Left ventricle myocardium superior (tissue), 1 donor: ENCODE results near the gene WFDC9. TPM values are rescaled to one million over a fixed set of nuclear protein-coding genes. Genes with fewer than 3 reads are reported as not detected.
"Not testable (repeated sequence)": the region's sequence is repeated elsewhere in the genome, so short reads cannot be mapped to it uniquely, and the experiment has no call there.

Experiments used
- ATAC-seq: fragments of 200-7000 bp; cut with Tn5 transposase; one replicate; pipeline ENCODE4 v1.9.1; 2020; ENCODE audit warnings: mild to moderate bottlenecking, moderate library complexity
- DNase-seq: peaks from one replicate; pipeline ENCODE4 v3.0.0-alpha.2; 2020
- intact Hi-C: fragments of 100-400 bp; cut with micrococcal nuclease; formaldehyde crosslinking; loops from one replicate; pipeline ENCODE4 v1.11.0; 2022
- total RNA-seq: library from RNA; stranded (reverse); fragmentation: NEBNext Ultra II Directional; extraction: Animal tissue kit (Norgen Biotek cat#: 25700); gene quantifications from one replicate; pipeline ENCODE4 v1.2.1, GENCODE V29; 2021
- donor health status: DM: no; HTN: yes; CAD: no; lungs with severe emphysema.

The WFDC9 gene
- total RNA-seq, 1 donor from 2014 or later, result not detected

DNA sequence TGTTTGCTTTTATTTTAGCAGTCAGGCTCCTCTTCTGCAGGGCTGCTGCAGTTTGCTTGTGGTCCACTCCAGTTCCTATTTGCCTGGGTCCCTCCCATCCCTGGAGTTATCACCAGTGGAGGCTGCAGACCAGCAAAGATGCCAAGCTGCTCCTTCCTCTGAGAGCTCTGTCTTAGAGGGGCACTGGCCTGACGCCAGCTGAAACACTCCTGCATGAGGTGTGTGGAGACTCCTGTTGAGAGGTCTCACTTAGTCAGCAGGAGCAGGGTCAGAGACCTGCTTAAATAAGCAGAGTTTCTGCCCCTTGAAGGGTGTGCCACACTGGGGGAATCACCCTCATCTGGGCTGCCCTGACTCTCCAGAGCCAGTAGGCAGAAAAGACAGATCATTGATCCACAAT is 35.8 kb downstream of the WFDC9 start:
- ATAC-seq (no peak), DNase-seq (no peak)
- intact Hi-C loops, result no loop called here

GRCh38 chr20:45593498-45593897 is 37.6 kb downstream of the WFDC9 start:
- DNase-seq (no peak), ATAC-seq (no peak)
- intact Hi-C loops, result no loop called here

GRCh38 chr20:45592574-45593189 is 38.4 kb downstream of the WFDC9 start:
- intact Hi-C loops, result no loop called here

DNA sequence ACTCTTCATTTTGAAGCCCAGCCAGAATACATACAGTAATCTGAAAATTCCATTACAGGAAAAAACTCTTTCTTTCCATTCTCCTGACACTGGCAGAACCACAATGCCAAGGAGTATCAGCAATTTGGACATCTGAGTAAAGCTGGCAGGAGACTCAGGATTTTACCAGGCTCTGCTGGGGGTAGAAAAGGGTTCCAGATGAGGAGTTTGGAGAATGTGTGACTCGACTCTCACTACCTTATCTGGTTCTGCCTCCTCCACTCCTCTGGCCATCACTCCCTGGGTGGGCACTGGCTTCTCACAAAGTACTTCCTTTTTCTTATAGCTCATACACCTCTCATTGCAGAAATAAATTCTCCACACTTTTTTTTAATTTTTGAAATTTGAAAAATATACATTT is 41.4 kb downstream of the WFDC9 start:
- no peak for DNase-seq
- intact Hi-C loops, result no loop called here
- ATAC-seq, result no peak

More at GRCh38 chr20:45592574-45593189, 38.4 kb downstream of the WFDC9 start:
- DNase-seq (no peak), ATAC-seq (no peak)

DNA sequence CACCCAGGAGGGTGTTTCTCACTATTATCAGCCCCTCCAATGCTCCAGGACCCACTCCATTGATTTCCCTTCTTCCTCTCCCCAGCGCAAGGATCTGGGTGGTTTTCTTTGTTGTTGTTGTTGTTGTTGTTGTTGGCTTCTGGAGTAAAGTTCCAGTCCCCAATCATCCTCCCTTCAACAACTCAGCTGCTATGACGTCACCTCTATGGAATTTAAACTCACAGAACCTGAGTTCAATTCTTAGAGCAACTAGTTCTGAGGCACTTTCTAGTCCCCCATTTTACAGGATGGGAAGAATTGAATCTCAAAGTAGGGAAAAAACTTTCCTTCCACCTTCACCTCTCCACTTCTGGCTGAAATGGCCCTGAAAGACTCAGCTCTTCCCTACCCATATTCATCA is 42.3 kb downstream of the WFDC9 start:
- intact Hi-C loops, result no loop called here
- DNase-seq, result no peak
- no peak for ATAC-seq

DNA sequence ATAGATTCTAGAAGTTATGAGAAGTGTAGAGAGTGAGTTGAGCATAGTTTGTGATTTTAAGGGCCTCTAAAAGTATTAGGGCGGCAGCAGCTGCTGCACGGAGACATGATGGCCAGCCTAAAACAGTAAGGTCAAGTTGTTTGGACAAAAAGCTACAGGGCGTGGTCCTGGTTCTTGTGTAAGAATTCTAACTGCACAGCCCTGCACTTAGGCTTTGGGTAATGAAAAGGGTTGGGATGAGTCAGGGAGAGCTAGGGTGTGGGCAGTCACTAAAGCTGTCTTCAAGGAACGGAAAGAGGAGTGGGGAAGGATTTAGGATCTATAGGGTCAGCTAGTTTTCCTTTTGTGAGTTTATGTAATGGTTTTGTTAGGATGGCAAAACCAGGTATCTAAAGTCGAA is 45.1 kb downstream of the WFDC9 start:
- DNase-seq, ATAC-seq, intact Hi-C loops: not testable (repeated sequence)

DNA sequence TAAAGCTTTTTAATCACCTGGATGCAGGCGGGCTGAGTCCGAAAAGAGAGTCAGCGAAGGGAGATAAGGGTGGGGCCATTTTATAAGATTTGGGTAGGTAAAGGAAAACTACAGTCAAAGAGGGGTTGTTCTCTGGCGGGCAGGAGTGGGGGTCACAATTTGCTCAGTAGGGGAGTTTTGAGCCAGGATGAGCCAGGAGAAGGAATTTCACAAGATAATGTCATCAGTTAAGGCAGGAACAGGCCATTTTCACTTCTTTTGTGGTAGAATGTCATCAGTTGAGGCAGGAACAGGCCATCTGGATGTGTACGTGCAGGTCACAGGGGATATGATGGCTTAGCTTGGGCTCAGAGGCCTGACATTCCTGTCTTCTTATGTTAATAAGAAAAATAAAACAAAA is 46.8 kb downstream of the WFDC9 start:
- ATAC-seq, DNase-seq, intact Hi-C loops: not testable (repeated sequence)

DNA sequence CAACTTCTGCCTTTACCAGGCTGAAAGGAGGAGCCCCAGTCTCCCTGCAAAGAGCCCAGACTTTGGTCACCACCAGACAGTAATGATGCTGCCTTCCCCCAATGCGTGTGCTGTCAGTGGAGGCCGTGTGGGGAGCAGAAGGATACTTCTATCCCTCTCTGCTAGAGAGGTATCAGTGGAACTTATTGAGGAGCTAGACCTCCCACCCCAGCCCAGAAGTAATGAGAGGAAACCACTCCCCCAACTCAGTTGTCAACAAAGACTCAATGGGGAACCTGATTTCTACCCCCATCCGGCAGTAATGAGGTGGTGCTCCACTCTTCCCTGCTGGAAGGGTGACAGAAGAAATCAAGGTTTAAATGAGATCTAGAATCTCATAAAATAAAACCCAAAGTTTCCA is 47.6 kb downstream of the WFDC9 start:
- intact Hi-C loops, result no loop called here
- ATAC-seq (no peak), DNase-seq (no peak)

- ATAC-seq (no peak), DNase-seq (no peak)
- intact Hi-C loops, result no loop called here
These were observed 49.4 kb downstream of the WFDC9 start for GRCh38 chr20:45581702-45582101.

DNA sequence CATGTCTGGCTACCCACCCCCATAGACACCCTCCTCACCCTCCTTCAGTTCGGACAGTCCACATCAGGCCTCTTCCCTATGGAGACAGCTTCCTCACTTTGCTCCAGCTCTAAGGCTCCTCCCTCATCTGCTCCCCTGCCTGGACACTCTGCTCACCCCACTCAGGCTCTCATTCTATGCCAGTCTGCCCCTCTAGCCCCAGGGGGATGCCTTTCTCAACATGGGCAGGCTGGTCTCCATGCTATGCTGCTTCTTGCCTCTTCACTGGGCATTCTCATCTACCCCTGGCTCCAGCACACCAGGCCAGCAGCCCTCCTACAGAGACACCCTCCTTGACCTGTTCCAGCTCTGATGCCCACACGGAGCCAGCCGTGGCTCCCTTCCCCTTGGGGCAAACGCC is 51.9 kb downstream of the WFDC9 start, which contains the start of gene WFDC8:
Gene WFDC8, minus strand, starts transcription at position 101 of the 400 bp plus-strand sequence. Its CDS starts 37 bp downstream, at position 64.
- DNase-seq, result no peak
- intact Hi-C loops, result no loop called here
- no peak for ATAC-seq

DNA sequence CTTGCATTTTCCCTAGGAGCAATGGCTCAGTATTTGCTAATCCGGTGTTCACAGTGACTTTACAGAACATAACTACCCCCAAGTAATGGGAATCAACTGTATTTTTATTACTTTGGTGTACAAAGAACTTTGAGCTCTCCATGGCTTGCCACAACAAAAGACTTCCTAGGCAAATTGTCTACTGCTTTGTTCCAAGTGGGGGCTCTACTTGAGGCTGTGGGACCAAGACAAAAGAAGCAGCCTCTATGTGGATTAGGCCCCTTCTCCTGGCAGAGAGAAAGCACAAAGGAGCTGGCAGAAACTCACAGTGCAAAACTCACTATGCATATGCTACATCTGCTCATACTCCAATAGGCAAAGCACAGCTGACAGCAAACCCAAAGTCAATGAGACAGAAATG is 52.9 kb downstream of the WFDC9 start:
- DNase-seq (no peak), ATAC-seq (no peak)
- intact Hi-C loops, result no loop called here

DNA sequence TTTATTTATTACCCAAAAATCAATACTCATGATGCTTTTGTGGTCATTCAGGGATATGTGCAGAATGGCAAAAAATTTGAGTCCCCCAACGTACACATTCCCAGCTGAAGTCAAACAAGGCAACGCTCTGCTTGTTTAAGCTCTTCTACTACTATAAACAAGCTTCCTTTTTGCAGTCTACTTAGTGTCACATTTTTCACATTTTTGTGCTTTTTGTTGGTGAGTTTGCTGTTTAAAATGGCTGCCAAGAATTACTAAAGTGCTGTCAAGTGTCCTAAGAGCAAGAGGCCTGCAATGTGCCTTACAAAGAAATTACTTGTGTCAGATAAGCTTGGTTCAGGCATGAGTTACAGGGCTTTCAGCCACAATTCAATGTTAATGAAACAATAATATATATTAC is 54.1 kb downstream of the WFDC9 start:
- intact Hi-C loops, result no loop called here
- ATAC-seq (no peak), DNase-seq (no peak)

DNA sequence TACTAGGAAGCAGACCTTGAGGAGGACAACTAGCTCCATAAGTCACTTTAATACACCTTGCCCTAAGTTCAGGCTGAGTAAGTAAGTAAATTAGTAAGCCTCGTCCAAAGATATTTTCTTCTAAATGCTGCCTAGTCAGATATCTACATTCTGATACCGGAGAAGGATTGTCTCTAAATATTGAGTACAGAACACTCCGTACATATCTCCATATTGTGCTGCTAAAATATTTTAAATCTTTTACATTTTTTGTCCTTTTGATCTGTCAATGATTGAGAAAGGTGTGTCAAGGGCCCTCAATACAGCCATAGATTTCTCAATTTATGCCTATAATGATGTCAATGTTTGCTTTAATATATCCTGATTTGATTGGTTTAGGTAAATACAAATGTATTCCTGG is 55.2 kb downstream of the WFDC9 start:
- no peak for ATAC-seq
- intact Hi-C loops, result no loop called here
- no peak for DNase-seq

- ATAC-seq, intact Hi-C loops, DNase-seq: not testable (repeated sequence)
These were observed 61.4 kb downstream of the WFDC9 start for GRCh38 chr20:45569650-45570049.

GRCh38 chr20:45564760-45565276 is 66.3 kb downstream of the WFDC9 start:
- ATAC-seq (no peak), DNase-seq (no peak)
- intact Hi-C loops, result no loop called here

Other genes with a start within 250 kb of the WFDC9 start
- gene DBNDD2, start 223.0 kb downstream of the WFDC9 start, total RNA-seq, result 339 TPM
- gene PIGT, start 215.1 kb downstream of the WFDC9 start, total RNA-seq, result 115 TPM
- 1.4 TPM for gene WFDC2, start 161.5 kb downstream of the WFDC9 start, total RNA-seq
- not detected for gene SPINT3, start 115.7 kb downstream of the WFDC9 start, total RNA-seq
- not detected for gene WFDC6, start 91.8 kb downstream of the WFDC9 start, total RNA-seq
- gene EPPIN, start 83.9 kb downstream of the WFDC9 start, total RNA-seq, result not detected
- not detected for gene WFDC8, start 52.0 kb downstream of the WFDC9 start, total RNA-seq
- not detected for gene WFDC10A, start 1.5 kb downstream of the WFDC9 start, total RNA-seq
- gene WFDC11, start 39.0 kb upstream of the WFDC9 start, total RNA-seq, result not detected
- not detected for gene WFDC13, start 70.8 kb upstream of the WFDC9 start, total RNA-seq
- not detected for gene WFDC10B, start 73.7 kb upstream of the WFDC9 start, total RNA-seq
- not detected for gene SPINT4, start 91.1 kb upstream of the WFDC9 start, total RNA-seq
- gene WFDC3, start 160.6 kb upstream of the WFDC9 start, total RNA-seq, result not detected
- 16.2 TPM for gene DNTTIP1, start 160.7 kb upstream of the WFDC9 start, total RNA-seq
- gene UBE2C, start 181.4 kb upstream of the WFDC9 start, total RNA-seq, result 1.0 TPM
- gene TNNC2, start 196.0 kb upstream of the WFDC9 start, total RNA-seq, result not detected
- gene SNX21, start 202.5 kb upstream of the WFDC9 start, total RNA-seq, result 21.3 TPM
- 31.9 TPM for gene ACOT8, start 226.1 kb upstream of the WFDC9 start, total RNA-seq
- 1.9 TPM for gene ZSWIM3, start 226.3 kb upstream of the WFDC9 start, total RNA-seq
- gene ZSWIM1, start 249.9 kb upstream of the WFDC9 start, total RNA-seq, result 11.9 TPM